Kidney (tissue), 14 donors: ENCODE data around the gene DNAAF8. TPM values are rescaled to one million over a fixed set of nuclear protein-coding genes. Genes with fewer than 3 reads are reported as not detected.

Experiments used
- DNase-seq, 5 donors: peaks; one replicate each; pipeline ENCODE4 v3.0.0-alpha.2; 2013 to 2020
- FAIRE-seq: peaks from 2 replicates; lab custom pipeline; 2012; peaks lifted over from hg19 to GRCh38; lab: Jason Lieb, UNC
- H3K27ac ChIP-seq, 2 donors: one replicate each; pipeline ENCODE4 v1.7.0; 2013; ENCODE audit warnings: low read depth in 2 of 2, low read length in 2 of 2, inconsistent platforms in 1 of 2
- H3K27me3 ChIP-seq: one replicate; pipeline ENCODE4 v1.7.1; 2013; ENCODE audit warnings: low read length, inconsistent platforms; ENCODE audit not compliant: control insufficient read depth, insufficient read depth
- H3K36me3 ChIP-seq, 3 donors: one replicate each; pipeline versions ENCODE4 v1.7.0 to v1.7.1; 2013; ENCODE audit warnings: low read length in 3 of 3, control low read depth in 1 of 3, inconsistent platforms in 1 of 3; ENCODE audit not compliant: insufficient read depth in 3 of 3, control insufficient read depth in 2 of 3
- H3K4me1 ChIP-seq, 3 donors: one replicate each; pipeline versions ENCODE4 v1.7.0 to v1.7.1; 2013; ENCODE audit warnings: low read length in 3 of 3, inconsistent platforms in 1 of 3, low read depth in 1 of 3; ENCODE audit not compliant: control insufficient read depth in 2 of 3, insufficient read depth in 2 of 3
- H3K4me3 ChIP-seq, 3 donors: one replicate each; pipeline versions ENCODE4 v1.7.0 to v1.8.1; 2013; ENCODE audit warnings: low read length in 3 of 3, control low read depth in 1 of 3, inconsistent platforms in 1 of 3
- H3K9ac ChIP-seq, 3 donors: one replicate each; pipeline versions ENCODE4 v1.7.0 to v1.7.1; 2013; ENCODE audit warnings: low read length in 3 of 3, control low read depth in 1 of 3, inconsistent platforms in 1 of 3
- H3K9me3 ChIP-seq, 3 donors: one replicate each; pipeline versions ENCODE4 v1.7.0 to v1.7.1; 2013; ENCODE audit warnings: low read length in 3 of 3, control low read depth in 1 of 3, inconsistent platforms in 1 of 3; ENCODE audit not compliant: control insufficient read depth in 2 of 3, insufficient read depth in 1 of 3
- CTCF ChIP-seq: IDR thresholded peaks from 3 replicates; pipeline ENCODE4 v1.5.1; 2012; ENCODE audit warnings: mild to moderate bottlenecking, moderate library complexity, borderline replicate concordance; ENCODE audit not compliant: insufficient read depth; ENCODE audit errors: extremely low read depth
- intact Hi-C: fragments of 100-400 bp; cut with DNase I; formaldehyde crosslinking; loops from one replicate; pipeline ENCODE4 v1.11.1; 2022
- polyA plus RNA-seq: library from polyadenylated mRNA; stranded (reverse); fragments of 350-450 nt; fragmentation: Illumina TruSeq; extraction: RNeasy Lipid Tissue Mini Kit (QIAGEN cat#74804); gene quantifications from one replicate; pipeline ENCODE4 v1.2.3, GENCODE V29; 2014; ENCODE audit warnings: low read depth, low replicate concordance; ENCODE audit not compliant: insufficient read depth
- total RNA-seq: library from RNA; stranded (reverse); fragmentation: NEBNext Ultra II Directional; extraction: Animal tissue kit (Norgen Biotek cat#: 25700); gene quantifications from one replicate; pipeline ENCODE4 v1.2.1, GENCODE V29; 2021
- donor health status: control.
- donor health status: control.
- donor health status: control.
- donor health status: control.
- donor health status: control.
- donor health status: DM: yes; HTN: yes; CAD: no.
- donor health status: Normal renal cell carcinoma (clear cell type).

Gene DNAAF8
- total and polyA plus RNA-seq, 2 donors from 2014 or later: 1.8 to 4.0 TPM

GRCh38 chr16:4685776-4686496, 48.4 kb upstream of the DNAAF8 start:
- FAIRE-seq (no peak), DNase-seq (no peak)
- Histone ChIP-seq H3K27me3 (no peaks in the 10 kb centered on the region), H3K9me3 (no peaks in the 10 kb centered on the region), H3K4me3 (no peak overlapping the region), H3K36me3 (peaks cover 2 to 6% (median 4%) of the 10 kb centered on the region in 3 donors), H3K27ac (no peak overlapping the region), H3K9ac (no peak overlapping the region), H3K4me1 (no peaks in the 10 kb centered on the region)
- no peak for TF ChIP-seq CTCF
- intact Hi-C loops: no loop called here

DNA sequence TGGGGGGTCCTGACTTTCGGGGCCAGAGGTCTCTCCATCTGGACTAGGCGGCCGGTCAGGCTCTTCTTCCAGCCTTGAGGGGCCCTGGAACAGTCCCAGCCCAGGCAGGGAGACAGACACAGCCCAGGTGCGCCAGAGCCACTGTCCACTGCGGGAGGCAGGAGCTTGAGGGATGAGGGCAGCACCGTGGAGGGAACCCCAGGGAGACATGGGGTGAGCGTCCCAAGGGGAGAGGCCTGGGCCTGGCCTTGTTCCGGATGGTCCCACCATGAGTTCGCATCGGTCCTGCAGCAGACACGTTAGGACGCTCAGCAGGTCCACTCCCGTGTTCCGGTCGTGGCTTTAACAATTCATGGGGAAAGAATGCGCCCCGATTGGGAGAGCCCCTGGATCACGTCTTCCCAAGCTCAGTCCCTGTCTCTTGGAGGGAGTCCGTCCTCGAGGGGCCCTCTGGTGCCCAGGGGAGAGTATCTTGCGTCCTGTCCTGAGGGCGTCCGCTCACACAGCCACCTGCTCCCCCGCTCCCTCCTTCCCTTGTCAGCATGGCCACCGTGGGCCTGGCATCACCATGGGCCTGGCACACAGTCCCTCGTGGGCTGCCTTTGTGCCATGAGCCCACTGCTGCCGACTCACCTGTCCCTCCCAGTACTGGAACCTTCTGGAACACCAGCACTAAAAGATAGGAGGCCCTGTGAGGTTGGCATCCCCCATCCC, 47.7 kb upstream of the DNAAF8 start:
- Histone ChIP-seq H3K9ac (no peak overlapping the region), H3K27me3 (no peaks in the 10 kb centered on the region), H3K9me3 (no peaks in the 10 kb centered on the region), H3K27ac (no peak overlapping the region), H3K4me1 (no peaks in the 10 kb centered on the region), H3K36me3 (peaks cover 2 to 6% (median 4%) of the 10 kb centered on the region in 3 donors), H3K4me3 (no peak overlapping the region)
- FAIRE-seq: no peak
- no peak for TF ChIP-seq CTCF
- no peak for DNase-seq
- intact Hi-C loops: no loop called here

DNA sequence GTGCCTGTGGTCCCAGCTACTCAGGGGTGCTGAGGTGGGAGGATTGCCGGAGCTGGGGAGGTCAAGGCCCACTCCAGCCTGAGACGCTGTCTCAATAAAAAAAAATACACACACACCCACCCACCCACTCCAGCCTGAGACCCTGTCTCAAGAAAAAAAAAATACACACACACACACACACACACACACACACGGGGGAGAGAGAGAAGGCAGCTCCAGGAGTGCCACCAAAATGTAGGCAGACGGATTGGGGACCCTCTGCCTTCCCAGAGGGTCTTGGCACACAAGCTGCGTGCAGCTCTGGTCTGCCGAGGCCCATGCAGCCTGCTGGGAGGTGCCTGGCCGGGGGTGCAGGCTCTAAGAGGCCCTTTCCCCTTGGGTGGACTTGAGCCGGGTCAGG, 46.9 kb upstream of the DNAAF8 start:
- FAIRE-seq: no peak
- TF ChIP-seq CTCF: no peak
- H3K27ac ChIP-seq: no peak overlapping the region
- intact Hi-C loops: no loop called here
- DNase-seq: no peak
- H3K36me3 ChIP-seq: peaks cover 0 to 6% (median 2%) of the 10 kb centered on the region in 3 donors
- no peak overlapping the region for H3K4me3 ChIP-seq
- peaks cover 0 to 5% (median 0%) of the 10 kb centered on the region in 3 donors for H3K4me1 ChIP-seq
- no peaks in the 10 kb centered on the region for H3K9me3 ChIP-seq
- H3K9ac ChIP-seq: no peak overlapping the region
- H3K27me3 ChIP-seq: no peaks in the 10 kb centered on the region
